ENCODE data around the gene ADAP1. TPM values are rescaled to one million over a fixed set of nuclear protein-coding genes. Genes with fewer than 3 reads are reported as not detected.

The ADAP1 gene
- total and polyA plus RNA-seq, 2 of the 13 experiments (the other 11 are each of a cell fraction or from before 2014, with no cell fraction given): 10.5 to 24.6 TPM

- TF ChIP-seq MLXIP (CRISPR knock-in tag; IDR thresholded peaks at IDR 0.05; ENCODE audit: borderline replicate concordance) (no peak), ZNF253 (CRISPR knock-in tag; IDR thresholded peaks at IDR 0.05; ENCODE audit: borderline replicate concordance) (peak; percentile 29; the same call in 1 of the 2 replicates), IRF2 (CRISPR knock-in tag; IDR thresholded peaks at IDR 0.05) (no peak), ZNF687 (CRISPR knock-in tag; IDR thresholded peaks at IDR 0.05) (peak; percentile 43; the same call in 1 of the 2 replicates), ZFP36L1 (CRISPR knock-in tag; IDR thresholded peaks at IDR 0.05) (no peak), ZNF251 (CRISPR knock-in tag; IDR thresholded peaks at IDR 0.05) (0 out of 2 replicates have a peak, but pooled peaks have one; percentile 39), ZNF30 (CRISPR knock-in tag; IDR thresholded peaks at IDR 0.05) (no peak), PLRG1 (conservative IDR thresholded peaks at IDR 0.05) (no peak), BCL3 (CRISPR knock-in tag; IDR thresholded peaks at IDR 0.05) (no peak), FOSL2 (CRISPR knock-in tag; IDR thresholded peaks at IDR 0.05) (no peak), ZNF407 (CRISPR knock-in tag; IDR thresholded peaks at IDR 0.05; ENCODE audit: not compliant biosample characterization) (no peak)
These were observed 76.9 kb downstream of the ADAP1 start (continued) for GRCh38 chr7:877312-878232.
